ENCODE data around the gene MTCL1.

The MTCL1 gene

GRCh38 chr18:8787371-8787670 is 82.0 kb downstream of the MTCL1 start:
- H3K4me2 ChIP-seq (ENCODE audit: insufficient read depth, low read length): no peak overlapping the region
- no peak overlapping the region for H2AFZ ChIP-seq (ENCODE audit: low read depth, low read length)
- no peaks in the 10 kb centered on the region for H3K27me3 ChIP-seq (ENCODE audit: insufficient read depth, low read length, poor library complexity)
- H3K27ac ChIP-seq (ENCODE audit: low read length): no peak overlapping the region
- ATAC-seq (ENCODE audit: insufficient read depth, low read depth) (no peak), DNase-seq (no peak)
- H3K79me2 ChIP-seq (ENCODE audit: insufficient read depth, low read length): no peaks in the 10 kb centered on the region
- no peaks in the 10 kb centered on the region for H3K4me1 ChIP-seq (ENCODE audit: insufficient read depth, low read length)
- TF ChIP-seq CTCF (IDR thresholded peaks at IDR 0.05; ENCODE audit: borderline replicate concordance, extremely low read depth, low read length, poor library complexity, severe bottlenecking) (no peak), EZH2 (IDR thresholded peaks at IDR 0.05; ENCODE audit: borderline replicate concordance, low read depth, low read length, severe bottlenecking) (no peak)
- no peaks in the 10 kb centered on the region for H4K20me1 ChIP-seq (ENCODE audit: insufficient read depth, low read length)
- no peaks in the 10 kb centered on the region for H3K36me3 ChIP-seq (ENCODE audit: insufficient read depth, low read length)
- no peak overlapping the region for H3K9ac ChIP-seq (ENCODE audit: low read depth, low read length)
- H3K4me3 ChIP-seq (ENCODE audit: low read depth in 1 of 2, low read length in 2 of 2): no peak overlapping the region
- H3K9me3 ChIP-seq (ENCODE audit: insufficient read depth, low read length, severe bottlenecking): no peaks in the 10 kb centered on the region

- H3K4me3 ChIP-seq (ENCODE audit: low read depth in 1 of 2, low read length in 2 of 2): no peak overlapping the region
- DNase-seq: no peak
- no peaks in the 10 kb centered on the region for H3K79me2 ChIP-seq (ENCODE audit: insufficient read depth, low read length)
- no peak overlapping the region for H3K27ac ChIP-seq (ENCODE audit: low read length)
- TF ChIP-seq EZH2 (IDR thresholded peaks at IDR 0.05; ENCODE audit: borderline replicate concordance, low read depth, low read length, severe bottlenecking): no peak
- no peak for TF ChIP-seq CTCF (IDR thresholded peaks at IDR 0.05; ENCODE audit: borderline replicate concordance, extremely low read depth, low read length, poor library complexity, severe bottlenecking)
- no peak overlapping the region for H3K9ac ChIP-seq (ENCODE audit: low read depth, low read length)
- H2AFZ ChIP-seq (ENCODE audit: low read depth, low read length): no peak overlapping the region
- H3K36me3 ChIP-seq (ENCODE audit: insufficient read depth, low read length): no peaks in the 10 kb centered on the region
- H4K20me1 ChIP-seq (ENCODE audit: insufficient read depth, low read length): no peaks in the 10 kb centered on the region
- H3K4me1 ChIP-seq (ENCODE audit: insufficient read depth, low read length): no peaks in the 10 kb centered on the region
- ATAC-seq (ENCODE audit: insufficient read depth, low read depth): no peak
- no peaks in the 10 kb centered on the region for H3K27me3 ChIP-seq (ENCODE audit: insufficient read depth, low read length, poor library complexity)
- no peak overlapping the region for H3K4me2 ChIP-seq (ENCODE audit: insufficient read depth, low read length)
- no peaks in the 10 kb centered on the region for H3K9me3 ChIP-seq (ENCODE audit: insufficient read depth, low read length, severe bottlenecking)
These were observed 82.4 kb downstream of the MTCL1 start for GRCh38 chr18:8787794-8788193.

GRCh38 chr18:8788503-8789429 is 83.4 kb downstream of the MTCL1 start:
- Histone ChIP-seq H3K4me2 (ENCODE audit: insufficient read depth, low read length) (no peak overlapping the region), H2AFZ (ENCODE audit: low read depth, low read length) (no peak overlapping the region), H4K20me1 (ENCODE audit: insufficient read depth, low read length) (no peaks in the 10 kb centered on the region), H3K27me3 (ENCODE audit: insufficient read depth, low read length, poor library complexity) (no peaks in the 10 kb centered on the region), H3K79me2 (ENCODE audit: insufficient read depth, low read length) (no peaks in the 10 kb centered on the region), H3K36me3 (ENCODE audit: insufficient read depth, low read length) (no peaks in the 10 kb centered on the region), H3K27ac (ENCODE audit: low read length) (no peak overlapping the region), H3K4me3 (ENCODE audit: low read depth in 1 of 2, low read length in 2 of 2) (no peak overlapping the region), H3K4me1 (ENCODE audit: insufficient read depth, low read length) (no peaks in the 10 kb centered on the region), H3K9me3 (ENCODE audit: insufficient read depth, low read length, severe bottlenecking) (no peaks in the 10 kb centered on the region), H3K9ac (ENCODE audit: low read depth, low read length) (no peak overlapping the region)
- DNase-seq (no peak), ATAC-seq (ENCODE audit: insufficient read depth, low read depth) (no peak)
- TF ChIP-seq CTCF (IDR thresholded peaks at IDR 0.05; ENCODE audit: borderline replicate concordance, extremely low read depth, low read length, poor library complexity, severe bottlenecking) (no peak), EZH2 (IDR thresholded peaks at IDR 0.05; ENCODE audit: borderline replicate concordance, low read depth, low read length, severe bottlenecking) (no peak)
